GM12892 (cell line): Measurements from ENCODE around the gene C15orf62.
A peak's percentile ranks its signal among the peaks of the same experiment; 100 is the strongest.

ENCODE experiments used
- DNase-seq: peaks from one replicate; pipeline ENCODE4 v3.0.0; 2011; ENCODE audit not compliant: insufficient read length
- FAIRE-seq: peaks from 2 replicates; lab custom pipeline; 2011; peaks lifted over from hg19 to GRCh38; lab: Jason Lieb, UNC
- POLR2A ChIP-seq: IDR thresholded peaks from 2 replicates; pipeline ENCODE4 v1.6.1; 2011; ENCODE audit warnings: low read depth, low read length, control low read depth
- POLR2AphosphoS5 ChIP-seq: IDR thresholded peaks from 2 replicates; pipeline ENCODE4 v1.6.1; 2011; ENCODE audit warnings: low read depth, low read length, control low read depth
- TAF1 ChIP-seq: IDR thresholded peaks from 2 replicates; pipeline ENCODE4 v1.6.1; 2011; ENCODE audit warnings: low read depth, mild to moderate bottlenecking, control low read depth, low read length, borderline replicate concordance

Gene C15orf62

DNA sequence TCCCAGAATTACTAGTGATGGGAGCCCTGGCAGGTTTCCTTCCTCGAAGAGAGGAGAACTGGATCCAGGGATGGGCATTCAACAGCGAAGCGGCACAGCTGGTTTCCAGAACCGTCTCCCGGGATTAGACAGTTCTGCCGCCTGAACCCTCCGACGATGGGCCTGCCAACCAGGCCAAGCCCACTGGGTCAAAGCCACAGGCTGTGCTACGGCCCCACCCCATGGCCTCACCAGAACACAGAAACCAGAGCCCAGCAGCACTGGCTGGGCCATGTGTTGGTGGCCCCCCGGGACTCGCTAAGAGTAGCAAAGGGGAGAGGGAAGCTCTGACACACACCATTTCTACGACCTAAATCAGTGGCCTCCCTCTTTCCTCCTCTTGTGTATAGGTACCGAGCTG, 2.2 kb downstream of the C15orf62 start:
- FAIRE-seq = no peak
- TF ChIP-seq POLR2A = no peak
- TF ChIP-seq TAF1 = no peak
- no peak for TF ChIP-seq POLR2AphosphoS5

DNA sequence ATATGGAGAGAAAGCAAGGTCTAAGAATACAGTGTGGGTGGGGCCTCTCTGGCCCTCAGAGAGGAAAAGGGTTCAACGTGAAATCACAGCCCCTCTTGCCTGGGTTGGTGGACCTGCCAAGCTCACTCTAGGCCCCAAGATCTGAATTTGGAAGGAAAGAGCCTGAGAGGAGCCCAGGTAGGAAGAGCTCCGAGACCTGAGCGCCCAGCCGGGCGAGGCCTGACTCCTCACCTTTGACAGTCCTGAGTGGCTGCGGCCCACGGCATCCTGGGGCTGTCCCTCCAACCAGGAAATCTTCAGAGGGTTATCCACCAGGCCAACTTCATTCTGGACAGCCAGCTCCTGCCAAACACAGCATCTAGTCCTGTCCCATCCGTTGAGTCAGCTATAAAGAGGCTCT, 3.7 kb downstream of the C15orf62 start:
- no peak for TF ChIP-seq TAF1
- no peak for TF ChIP-seq POLR2AphosphoS5
- no peak for TF ChIP-seq POLR2A
- DNase-seq (no peak), FAIRE-seq (no peak)

More for the DNA sequence above, 2.2 kb downstream of the C15orf62 start:
- DNase-seq = no peak

DNA sequence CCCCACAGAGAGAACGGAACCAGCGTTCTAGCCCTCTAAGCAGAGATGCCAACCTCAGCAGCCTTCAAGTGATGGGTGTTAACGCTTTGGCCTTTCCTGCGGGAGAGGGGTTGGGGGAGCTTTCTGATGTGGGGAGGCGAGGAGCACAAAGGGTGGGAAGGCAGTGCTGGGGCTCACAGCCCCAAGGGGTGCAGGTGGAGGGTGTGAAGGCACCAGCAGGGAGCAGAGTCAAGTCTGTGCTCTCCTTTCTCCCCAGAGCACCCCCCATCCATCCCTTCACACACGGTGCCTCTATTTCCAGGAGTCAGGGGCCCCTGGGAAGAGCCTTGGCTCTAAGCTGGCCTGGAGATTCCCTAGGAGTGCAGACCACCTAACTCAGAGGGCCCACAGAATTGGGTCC, 4.1 kb downstream of the C15orf62 start:
- TF ChIP-seq POLR2A (no peak), POLR2AphosphoS5 (no peak)
- DNase-seq = no peak
- no peak for FAIRE-seq

DNA sequence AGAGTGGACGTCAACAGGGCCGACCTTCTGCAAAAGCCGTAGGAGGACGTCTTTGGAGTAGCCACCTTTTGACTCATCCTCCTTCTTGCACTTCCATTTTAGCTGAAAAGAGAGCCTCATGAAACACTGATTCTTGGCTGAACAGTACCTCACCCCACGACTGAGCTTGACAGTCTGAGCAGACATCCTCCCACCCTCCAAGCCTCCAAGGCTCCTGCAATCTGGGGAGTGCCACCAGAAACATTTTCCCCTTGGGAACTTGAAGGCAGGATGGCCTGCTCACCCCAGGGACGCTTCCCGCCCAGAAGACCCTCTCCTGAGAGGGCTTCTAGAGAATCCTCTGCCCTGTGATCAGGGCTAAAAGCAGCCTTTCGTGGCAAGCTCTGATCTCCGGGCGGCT, 5.2 kb downstream of the C15orf62 start:
- FAIRE-seq (no peak), DNase-seq (no peak)
- no peak for TF ChIP-seq POLR2AphosphoS5
- no peak for TF ChIP-seq TAF1

DNA sequence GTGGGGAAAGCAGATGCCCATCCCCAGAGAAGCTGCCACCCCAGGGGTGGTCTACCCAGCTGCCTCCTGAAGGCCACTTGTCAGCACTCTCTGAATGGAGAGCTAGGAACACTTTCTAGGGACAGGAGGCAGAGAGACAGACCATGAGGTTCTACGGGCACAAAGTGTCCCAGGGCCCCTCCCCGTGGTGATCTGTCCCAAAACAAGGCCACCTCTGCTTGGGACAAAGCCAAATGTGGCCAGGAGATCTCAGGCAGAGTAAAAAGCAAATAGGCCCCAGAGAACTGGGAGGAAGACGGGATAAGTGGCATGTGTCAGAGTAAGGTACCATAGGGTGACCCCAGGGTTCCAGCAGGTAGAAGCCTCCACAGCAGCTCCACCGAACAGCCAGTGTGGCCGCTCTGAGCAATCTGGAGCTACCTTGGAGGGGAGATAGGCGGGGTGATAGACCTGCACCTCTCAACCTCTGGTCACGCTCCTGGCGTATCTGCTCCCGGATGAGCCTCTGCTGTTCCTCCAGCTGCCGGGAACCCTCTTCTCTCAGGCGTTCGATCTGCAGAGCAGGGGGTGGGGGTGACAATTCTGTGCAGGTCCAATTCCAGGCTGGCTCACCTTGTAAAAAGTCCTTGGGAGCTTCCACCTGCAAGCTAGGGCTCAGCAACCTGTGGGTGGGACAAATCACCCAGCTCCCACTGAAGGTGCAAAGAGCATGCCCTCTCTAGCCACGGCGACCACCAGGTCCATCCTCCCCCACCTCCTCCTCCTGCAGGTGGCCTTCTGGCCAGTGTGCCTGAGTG, 6.2 kb downstream of the C15orf62 start:
- DNase-seq (no peak), FAIRE-seq (no peak)
- TF ChIP-seq POLR2A (no peak), TAF1 (no peak), POLR2AphosphoS5 (no peak)

DNA sequence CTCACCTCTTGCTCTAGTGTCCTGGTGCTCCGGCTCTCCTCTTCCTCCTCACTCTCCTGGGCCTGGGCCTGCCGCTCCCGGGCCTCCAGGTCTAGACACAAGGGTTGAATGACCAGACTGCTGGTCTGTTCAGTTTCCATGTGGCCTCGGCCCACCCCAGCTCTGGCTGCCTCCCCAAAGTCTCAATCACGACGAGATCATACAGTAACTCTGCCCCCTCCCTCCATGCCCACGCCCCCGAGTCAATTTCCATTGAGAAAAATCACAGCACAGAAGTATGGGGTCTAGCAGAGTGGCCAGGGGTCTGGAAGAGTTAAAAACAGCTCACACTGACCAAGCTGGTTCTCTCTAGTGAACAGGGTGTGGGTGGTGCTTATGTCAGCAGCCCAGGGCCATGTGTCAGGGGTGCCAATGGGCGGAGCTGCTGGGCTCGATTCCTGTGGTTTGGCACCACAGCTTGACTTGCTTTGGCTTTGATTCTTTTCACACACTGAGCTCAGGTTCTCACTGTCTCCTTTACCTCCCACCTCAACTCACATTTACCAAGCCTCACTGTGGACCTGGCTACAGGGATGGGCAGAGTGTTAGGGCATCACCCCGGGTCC, 6.9 kb downstream of the C15orf62 start:
- no peak for FAIRE-seq
- TF ChIP-seq POLR2AphosphoS5 (no peak), TAF1 (no peak), POLR2A (no peak)
- no peak for DNase-seq

DNA sequence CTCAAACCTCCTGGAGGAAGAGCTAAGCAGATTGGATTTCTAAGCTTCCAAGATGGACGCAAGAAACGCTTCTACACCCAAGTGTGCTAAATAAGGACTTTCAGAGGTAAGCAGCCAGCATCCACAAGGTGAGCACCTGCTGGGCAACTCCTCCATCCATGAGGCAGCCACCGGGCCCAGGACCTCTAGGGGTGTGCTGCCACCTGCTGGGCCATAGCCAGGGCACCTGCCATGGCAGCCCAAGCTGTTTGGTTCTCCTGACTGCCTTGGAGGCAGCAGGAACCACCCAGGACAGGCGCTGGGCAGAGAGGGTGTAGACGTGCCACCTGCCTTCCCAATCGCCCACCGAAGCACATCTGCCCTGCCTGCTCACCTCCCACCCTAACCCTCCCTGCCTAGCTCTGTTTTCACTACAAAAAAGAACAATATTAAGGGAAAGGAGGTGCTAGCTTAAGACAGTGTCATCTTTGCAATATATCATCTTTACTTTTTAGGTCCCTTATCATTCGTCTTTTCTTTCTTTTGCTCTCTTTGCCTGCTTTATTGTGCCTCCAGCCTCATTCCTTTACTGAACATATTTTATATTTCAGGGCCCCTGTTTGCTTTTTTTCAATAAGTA, 12.9 kb downstream of the C15orf62 start:
- TF ChIP-seq POLR2AphosphoS5 (no peak), POLR2A (no peak)
- FAIRE-seq = peak; percentile 96
- peak; percentile 68 for DNase-seq

DNA sequence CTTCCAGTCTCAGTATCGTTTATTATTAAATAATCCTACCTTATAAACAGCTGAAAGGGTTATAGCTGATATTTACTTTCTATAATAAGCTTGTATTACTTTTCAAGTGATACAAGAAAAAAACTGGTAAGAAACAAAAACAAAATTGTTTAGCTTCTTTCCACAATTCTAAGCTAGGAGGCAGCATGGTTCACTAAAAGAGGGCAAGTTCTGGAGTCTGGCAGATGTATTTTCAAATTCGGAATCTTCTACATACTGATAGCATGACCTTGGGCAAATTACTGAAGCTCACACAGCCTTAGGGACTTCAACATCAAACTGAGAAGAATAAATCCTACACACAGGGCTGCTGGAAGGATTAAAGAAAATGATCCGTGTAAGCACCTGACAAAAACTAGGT, 15.4 kb downstream of the C15orf62 start:
- TF ChIP-seq TAF1 = no peak
- no peak for TF ChIP-seq POLR2A
- no peak for TF ChIP-seq POLR2AphosphoS5
- no peak for FAIRE-seq

DNA sequence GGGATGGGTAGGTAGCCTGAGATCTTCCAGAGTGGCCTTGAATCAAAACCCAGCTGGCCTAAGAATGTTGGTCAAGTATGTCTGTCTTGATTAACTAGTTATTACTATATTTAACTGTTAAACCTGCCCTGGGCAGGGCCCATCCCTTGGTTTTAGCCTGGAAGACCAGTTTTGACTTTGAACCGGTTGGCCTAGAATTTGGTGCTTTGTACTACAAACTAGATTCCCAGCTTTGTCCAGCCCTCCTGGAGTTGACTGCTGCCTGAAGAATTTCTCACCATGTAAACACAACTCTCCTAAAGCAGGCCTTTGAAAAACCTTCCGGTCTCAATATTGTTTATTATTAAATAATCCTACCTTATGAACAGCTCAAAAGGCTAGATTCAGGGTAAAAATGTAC, 16.0 kb downstream of the C15orf62 start:
- TF ChIP-seq POLR2A (no peak), POLR2AphosphoS5 (no peak), TAF1 (no peak)
- DNase-seq (no peak), FAIRE-seq (no peak)

More for the DNA sequence above, 15.4 kb downstream of the C15orf62 start:
- no peak for DNase-seq

DNA sequence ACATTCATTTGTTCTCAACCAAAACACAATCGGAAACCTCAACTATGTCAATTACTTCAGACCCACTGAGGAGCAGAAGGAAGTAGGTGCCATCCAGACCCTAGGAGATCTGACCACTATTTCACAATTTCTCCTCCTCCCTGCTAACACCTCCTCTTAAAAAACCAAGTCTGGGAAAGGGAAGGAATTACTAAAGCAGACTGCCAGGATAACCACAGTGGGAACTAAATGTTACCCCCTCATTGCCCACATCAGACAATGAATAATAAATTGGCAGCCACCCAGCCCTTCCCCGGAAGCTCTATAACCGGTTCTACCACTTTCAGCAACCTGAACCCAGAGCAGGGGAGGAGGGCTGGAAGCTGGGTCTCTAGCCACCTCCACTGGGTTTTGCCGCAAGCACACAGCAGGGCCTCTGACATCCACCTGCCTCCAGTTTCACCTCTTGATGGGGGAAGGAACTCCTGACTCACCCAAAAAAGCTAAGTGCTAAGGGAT, 17.6 kb downstream of the C15orf62 start:
- no peak for DNase-seq
- TF ChIP-seq POLR2A = no peak
- no peak for TF ChIP-seq POLR2AphosphoS5
- no peak for TF ChIP-seq TAF1
- FAIRE-seq = no peak

DNA sequence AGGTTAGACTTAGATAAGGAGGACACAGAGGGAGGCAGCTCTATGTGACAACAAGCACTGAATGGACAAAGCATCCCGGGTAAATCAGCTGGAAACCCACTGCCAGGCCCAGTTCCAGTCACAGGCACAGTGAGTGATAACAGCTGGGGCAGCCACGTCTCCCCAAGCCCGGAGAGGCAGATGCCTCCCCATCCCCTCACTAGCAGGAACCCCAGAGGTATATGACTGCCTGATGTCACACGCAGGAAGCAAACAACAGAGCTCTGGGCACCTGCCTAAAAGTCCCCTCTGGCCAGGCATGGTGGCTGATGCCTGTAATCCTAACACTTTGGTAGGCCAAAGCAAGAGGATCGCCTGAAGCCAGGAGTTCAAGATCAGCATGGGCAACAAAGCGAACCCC, 18.2 kb downstream of the C15orf62 start:
- TF ChIP-seq TAF1 (no peak), POLR2AphosphoS5 (no peak), POLR2A (no peak)
- DNase-seq (no peak), FAIRE-seq (no peak)
